Activated CD4-positive, alpha-beta T cell treated with anti-CD3 and anti-CD28 coated beads, Interleukin-2, amount 10 ng/mL, durations not matched to agents 24 days and 14 days (primary cell): ENCODE results near the gene SV2C. TPM values are rescaled to one million over a fixed set of nuclear protein-coding genes. Genes with fewer than 3 reads are reported as not detected.

Experiments used
- DNase-seq: peaks from one replicate; pipeline ENCODE4 v3.0.0; 2022
- H3K27ac Mint-ChIP-seq: one replicate; pipeline ENCODE4 v1.8.0; 2022; ENCODE audit warnings: mild to moderate bottlenecking, mixed read lengths
- H3K27me3 Mint-ChIP-seq: one replicate; pipeline ENCODE4 v1.8.0; 2022; ENCODE audit warnings: mixed read lengths
- H3K36me3 Mint-ChIP-seq: one replicate; pipeline ENCODE4 v1.8.0; 2022; ENCODE audit warnings: low read depth, mild to moderate bottlenecking, mixed read lengths
- H3K4me1 Mint-ChIP-seq: one replicate; pipeline ENCODE4 v1.8.0; 2021; ENCODE audit warnings: mixed read lengths
- H3K4me3 Mint-ChIP-seq: one replicate; pipeline ENCODE4 v1.8.0; 2022; ENCODE audit warnings: mild to moderate bottlenecking, moderate library complexity, mixed read lengths
- H3K9me3 Mint-ChIP-seq: one replicate; pipeline ENCODE4 v1.8.0; 2021; ENCODE audit warnings: mixed read lengths
- intact Hi-C: fragments of 100-400 bp; cut with micrococcal nuclease; formaldehyde crosslinking; loops from one replicate; pipeline ENCODE4 v1.15.1; 2023
- total RNA-seq: library from RNA; stranded (reverse); gene quantifications from 2 replicates; pipeline ENCODE4 v1.2.3, GENCODE V29; 2022

Gene SV2C
- total RNA-seq, 1 donor from 2014 or later: not detected

DNA sequence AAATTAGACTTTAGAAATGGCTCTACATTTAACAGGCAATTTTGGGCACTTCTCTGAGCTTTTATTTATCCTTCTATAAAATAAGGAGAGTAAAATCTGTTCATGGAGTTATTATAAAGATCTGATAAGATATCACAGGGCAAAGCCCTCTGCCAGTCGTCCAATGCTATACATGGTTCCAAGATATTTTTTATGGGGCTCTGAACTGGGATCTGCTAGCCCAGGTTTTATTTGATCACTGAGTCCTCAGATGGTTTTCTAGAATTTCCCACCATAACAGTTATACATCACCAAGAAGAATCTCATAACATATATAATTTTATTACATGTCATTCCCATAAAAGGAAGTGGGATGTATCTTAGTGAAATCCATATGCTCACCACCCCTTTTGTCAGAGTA is 296.7 kb downstream of the SV2C start:
- Mint-ChIP-seq H3K4me1 (peaks cover 30% of the 10 kb centered on the region), H3K27ac (no peak overlapping the region), H3K9me3 (no peaks in the 10 kb centered on the region), H3K27me3 (no peaks in the 10 kb centered on the region), H3K36me3 (no peaks in the 10 kb centered on the region), H3K4me3 (no peak overlapping the region)
- intact Hi-C loops: no loop called here
- DNase-seq: no peak

GRCh38 chr5:76380346-76381066 is 297.3 kb downstream of the SV2C start:
- DNase-seq: no peak
- H3K4me1 Mint-ChIP-seq: peaks cover 34% of the 10 kb centered on the region
- H3K27ac Mint-ChIP-seq: peak overlapping the region; percentile 66
- H3K4me3 Mint-ChIP-seq: no peak overlapping the region
- no peaks in the 10 kb centered on the region for H3K9me3 Mint-ChIP-seq
- no peaks in the 10 kb centered on the region for H3K27me3 Mint-ChIP-seq
- no peaks in the 10 kb centered on the region for H3K36me3 Mint-ChIP-seq
- intact Hi-C loops: no loop called here

DNA sequence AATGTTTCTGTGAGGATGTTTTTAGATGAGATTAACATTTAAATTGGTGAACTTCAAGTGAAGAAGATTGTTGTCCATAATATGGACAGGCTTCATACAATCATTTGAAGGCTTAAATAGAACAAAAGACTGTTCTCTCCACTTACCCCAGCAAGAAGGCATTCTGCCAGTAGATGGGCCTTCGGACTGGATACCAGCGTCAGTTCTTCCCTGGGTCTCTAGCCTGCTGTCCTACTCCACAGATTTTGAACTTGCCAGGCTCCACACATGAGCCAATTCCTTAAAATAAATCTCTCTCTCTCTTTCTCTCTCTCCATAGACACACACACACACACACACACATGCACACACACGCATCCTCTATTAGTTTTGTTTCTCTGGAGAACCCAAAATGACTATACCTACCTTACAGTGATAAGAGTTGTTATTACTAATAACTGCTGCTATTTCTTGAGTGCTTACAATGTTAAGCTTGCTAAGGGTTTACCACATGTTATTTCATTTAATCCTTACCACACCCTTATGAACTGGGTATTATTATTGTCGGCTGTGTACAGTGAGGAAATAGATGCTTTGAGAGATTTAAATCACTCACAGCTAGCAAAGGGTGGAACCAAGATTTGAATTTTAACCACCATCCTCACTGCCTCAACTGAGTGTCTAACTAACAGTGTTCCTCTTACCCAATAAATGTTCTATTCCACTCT is 300.1 kb downstream of the SV2C start:
- Mint-ChIP-seq H3K27me3 (no peaks in the 10 kb centered on the region), H3K9me3 (no peaks in the 10 kb centered on the region), H3K27ac (no peak overlapping the region), H3K36me3 (no peaks in the 10 kb centered on the region), H3K4me3 (no peak overlapping the region), H3K4me1 (peaks cover 34% of the 10 kb centered on the region)
- no peak for DNase-seq
- intact Hi-C loops: no loop called here

DNA sequence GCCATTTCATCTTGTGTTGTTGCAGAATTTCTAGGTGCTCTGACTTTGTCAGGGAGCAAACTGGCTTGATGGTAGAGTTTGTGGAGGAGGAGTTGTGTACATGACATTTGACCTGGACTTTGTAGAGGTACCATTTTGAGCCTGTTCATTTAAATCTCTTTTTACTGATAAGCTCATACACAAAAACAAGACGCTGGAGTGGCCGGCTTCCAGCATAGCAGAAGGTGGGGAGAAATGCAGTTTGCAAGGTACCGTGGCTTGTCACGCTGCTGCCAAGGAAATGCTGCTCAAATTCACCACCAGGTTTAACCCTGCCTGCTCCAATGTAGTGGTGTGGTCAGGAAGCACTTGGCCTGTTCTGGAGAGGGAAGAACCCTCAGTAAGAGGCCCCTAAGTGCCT is 301.0 kb downstream of the SV2C start:
- no peaks in the 10 kb centered on the region for H3K36me3 Mint-ChIP-seq
- H3K4me1 Mint-ChIP-seq: peaks cover 27% of the 10 kb centered on the region
- no peak overlapping the region for H3K27ac Mint-ChIP-seq
- no peaks in the 10 kb centered on the region for H3K9me3 Mint-ChIP-seq
- intact Hi-C loops: no loop called here
- no peak for DNase-seq
- H3K27me3 Mint-ChIP-seq: no peaks in the 10 kb centered on the region
- H3K4me3 Mint-ChIP-seq: no peak overlapping the region

- Mint-ChIP-seq H3K36me3 (no peaks in the 10 kb centered on the region), H3K27me3 (no peaks in the 10 kb centered on the region), H3K4me1 (peaks cover 23% of the 10 kb centered on the region), H3K27ac (no peak overlapping the region), H3K9me3 (no peaks in the 10 kb centered on the region), H3K4me3 (no peak overlapping the region)
- no peak for DNase-seq
- intact Hi-C loops: no loop called here
Observed at GRCh38 chr5:76384705-76385104, 301.5 kb downstream of the SV2C start.

DNA sequence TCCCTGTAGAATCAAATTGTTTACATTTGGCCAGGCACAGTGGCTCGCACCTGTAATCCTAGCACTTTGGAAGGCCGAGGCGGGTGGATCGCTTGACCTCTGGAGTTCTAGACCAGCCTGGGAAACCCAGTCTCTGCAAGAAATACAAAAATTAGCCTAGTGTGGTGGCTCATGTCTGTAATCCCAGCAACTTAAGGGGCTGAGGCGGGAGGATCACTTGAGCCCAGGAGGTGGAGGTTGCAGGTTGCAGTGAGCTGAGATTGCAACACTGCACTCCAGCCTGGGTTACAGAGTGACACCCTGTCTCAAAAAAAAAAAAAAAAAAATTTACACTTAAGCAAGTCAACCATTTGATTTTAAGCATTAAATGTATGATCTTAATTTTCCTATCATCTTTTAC is 302.4 kb downstream of the SV2C start:
- Mint-ChIP-seq H3K36me3 (no peaks in the 10 kb centered on the region), H3K27me3 (no peaks in the 10 kb centered on the region), H3K9me3 (no peaks in the 10 kb centered on the region), H3K4me1 (peaks cover 29% of the 10 kb centered on the region), H3K27ac (no peak overlapping the region), H3K4me3 (no peak overlapping the region)
- no peak for DNase-seq
- intact Hi-C loops: no loop called here

GRCh38 chr5:76386360-76386759 is 303.2 kb downstream of the SV2C start:
- Mint-ChIP-seq H3K4me3 (no peak overlapping the region), H3K36me3 (no peaks in the 10 kb centered on the region), H3K4me1 (peaks cover 34% of the 10 kb centered on the region), H3K27me3 (no peaks in the 10 kb centered on the region), H3K27ac (no peak overlapping the region), H3K9me3 (no peaks in the 10 kb centered on the region)
- intact Hi-C loops: no loop called here
- DNase-seq: no peak

GRCh38 chr5:76388236-76388635 is 305.1 kb downstream of the SV2C start:
- Mint-ChIP-seq H3K27ac (no peak overlapping the region), H3K4me1 (peaks cover 43% of the 10 kb centered on the region), H3K4me3 (no peak overlapping the region), H3K27me3 (no peaks in the 10 kb centered on the region), H3K36me3 (peaks cover 2% of the 10 kb centered on the region), H3K9me3 (no peaks in the 10 kb centered on the region)
- intact Hi-C loops: no loop called here
- DNase-seq: no peak

DNA sequence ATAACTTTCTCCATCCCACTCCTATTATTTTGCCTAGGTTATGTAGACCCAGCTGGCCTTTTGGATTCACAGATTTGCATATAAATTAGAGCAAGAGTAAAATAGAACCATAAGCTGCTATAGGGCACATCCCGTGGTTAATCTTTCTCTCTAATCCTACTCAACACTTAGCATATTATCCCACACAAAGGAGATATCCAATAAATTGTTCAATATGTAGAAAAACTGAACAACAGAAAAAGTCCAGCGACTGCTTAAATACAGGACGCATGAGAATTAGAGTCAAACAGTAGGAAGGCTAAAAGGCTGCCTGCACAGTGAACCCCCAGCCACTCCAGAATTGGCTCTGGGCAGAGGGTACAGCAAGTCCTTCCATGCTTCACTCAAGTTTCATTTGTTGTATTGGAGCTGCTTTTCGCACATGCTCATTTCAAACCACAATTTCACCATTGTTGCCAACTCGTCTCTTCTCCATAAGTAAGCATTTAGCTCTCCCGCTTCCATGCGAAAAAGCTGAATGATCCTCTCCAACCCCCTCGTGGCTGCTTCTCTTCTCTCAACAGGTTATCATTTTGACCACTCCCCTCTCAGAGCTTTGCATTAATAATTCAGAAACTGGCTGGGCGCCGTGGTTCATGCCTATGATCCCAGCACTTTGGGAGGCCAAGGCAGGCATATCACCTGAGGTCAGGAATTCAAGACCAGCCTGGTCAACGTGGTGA is 305.8 kb downstream of the SV2C start:
- Mint-ChIP-seq H3K4me1 (peaks cover 42% of the 10 kb centered on the region), H3K4me3 (no peak overlapping the region), H3K9me3 (no peaks in the 10 kb centered on the region), H3K27me3 (no peaks in the 10 kb centered on the region), H3K36me3 (peaks cover 3% of the 10 kb centered on the region), H3K27ac (no peak overlapping the region)
- DNase-seq: no peak
- intact Hi-C loops: no loop called here

- Mint-ChIP-seq H3K27ac (no peak overlapping the region), H3K4me1 (peaks cover 44% of the 10 kb centered on the region), H3K4me3 (no peak overlapping the region), H3K36me3 (peaks cover 3% of the 10 kb centered on the region), H3K27me3 (no peaks in the 10 kb centered on the region), H3K9me3 (no peaks in the 10 kb centered on the region)
- DNase-seq: no peak
- intact Hi-C loops: no loop called here
Observed at GRCh38 chr5:76389513-76390154, 306.5 kb downstream of the SV2C start.

DNA sequence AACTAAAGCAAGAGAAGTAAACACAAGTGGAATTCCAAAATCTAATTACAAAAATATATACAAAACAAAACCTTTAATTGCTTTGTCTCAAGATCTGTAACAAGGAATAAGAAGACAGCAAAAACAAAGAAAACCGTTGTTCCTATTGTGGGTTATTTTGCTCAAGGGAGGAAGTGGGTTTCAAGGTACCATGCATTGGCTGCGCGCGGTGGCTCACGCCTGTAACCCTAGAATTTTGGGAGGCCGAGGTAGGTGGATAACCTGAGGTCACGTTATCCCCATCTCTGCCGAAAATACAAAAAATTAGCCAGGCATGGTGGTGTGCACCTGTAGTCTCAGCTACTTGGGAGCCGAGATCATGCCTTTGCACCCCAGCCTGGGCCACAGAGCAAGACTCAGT is 307.8 kb downstream of the SV2C start:
- intact Hi-C loops: no loop called here
- DNase-seq: peak; percentile 70

GRCh38 chr5:76393035-76393680 is 310.0 kb downstream of the SV2C start:
- intact Hi-C loops: no loop called here
- Mint-ChIP-seq H3K4me1 (peaks cover 39% of the 10 kb centered on the region), H3K27ac (no peak overlapping the region), H3K27me3 (no peaks in the 10 kb centered on the region), H3K9me3 (no peaks in the 10 kb centered on the region), H3K4me3 (no peak overlapping the region), H3K36me3 (peaks cover 3% of the 10 kb centered on the region)
- no peak for DNase-seq

More for the DNA sequence above, 307.8 kb downstream of the SV2C start:
- Mint-ChIP-seq H3K27ac (no peak overlapping the region), H3K27me3 (no peaks in the 10 kb centered on the region), H3K9me3 (no peaks in the 10 kb centered on the region), H3K4me1 (peaks cover 42% of the 10 kb centered on the region), H3K4me3 (no peak overlapping the region), H3K36me3 (peaks cover 3% of the 10 kb centered on the region)

DNA sequence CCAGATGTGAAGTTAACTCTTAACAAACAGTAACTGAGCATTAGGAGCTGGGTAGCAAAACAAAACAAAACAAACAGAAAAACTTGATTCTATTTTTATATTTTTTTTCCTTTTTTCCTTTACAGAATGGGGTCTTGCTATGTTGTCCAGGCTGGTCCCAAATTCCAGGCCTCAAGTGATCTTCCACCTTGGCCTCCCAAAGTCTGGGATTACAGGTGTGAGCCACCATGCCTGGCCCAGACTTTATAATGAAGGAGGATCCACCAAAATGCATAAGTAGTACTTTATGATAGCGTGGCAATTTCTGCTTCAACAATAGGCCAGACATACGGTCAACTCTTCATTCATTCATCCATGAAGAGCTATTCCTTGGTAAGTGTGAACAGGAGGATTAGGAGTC is 314.0 kb downstream of the SV2C start:
- Mint-ChIP-seq H3K4me3 (no peak overlapping the region), H3K9me3 (no peaks in the 10 kb centered on the region), H3K27ac (no peak overlapping the region), H3K4me1 (peaks cover 38% of the 10 kb centered on the region), H3K36me3 (peaks cover 3% of the 10 kb centered on the region), H3K27me3 (peaks cover 7% of the 10 kb centered on the region)
- no peak for DNase-seq
- intact Hi-C loops: no loop called here
